Ramos (cell line): Measurements from ENCODE around the gene KLK12.
"Not testable (repeated sequence)": the region's sequence is repeated elsewhere in the genome, so short reads cannot be mapped to it uniquely, and the experiment has no call there.

ENCODE experiments used
- in situ Hi-C: fragments of 300-500 bp; cut with MboI; formaldehyde crosslinking; loops from one replicate; pipeline ENCODE4 v1.14.3; 2022; ENCODE audit warnings: low sequenced_read_pairs; ENCODE audit not compliant: unreplicated experiment

The KLK12 gene

GRCh38 chr19:50992666-50993035 is 42.2 kb downstream of the KLK12 start:
- in situ Hi-C loops, result no loop called here

- in situ Hi-C loops, result not testable (repeated sequence)
Measured at GRCh38 chr19:50984416-50984815, 50.4 kb downstream of the KLK12 start.

GRCh38 chr19:50983625-50984292 is 51.0 kb downstream of the KLK12 start, which contains the start of gene KLK7:
Gene KLK7 (minus strand): TSS chr19:50983917. CDS start chr19:50982399, 1,518 bp downstream.
- in situ Hi-C loops, result no loop called here

GRCh38 chr19:50982186-50982585 is 52.6 kb downstream of the KLK12 start:
- in situ Hi-C loops, result no loop called here

- in situ Hi-C loops, result no loop called here
Measured at GRCh38 chr19:50981587-50982146, 53.1 kb downstream of the KLK12 start.

GRCh38 chr19:50980208-50980607 is 54.6 kb downstream of the KLK12 start:
- in situ Hi-C loops, result no loop called here

- in situ Hi-C loops, result no loop called here
Measured at GRCh38 chr19:50979758-50980157, 55.0 kb downstream of the KLK12 start.
